Type B pancreatic cell (in vitro differentiated cells): Measurements from ENCODE around the gene SPEG. TPM values are rescaled to one million over a fixed set of nuclear protein-coding genes. Genes with fewer than 3 reads are reported as not detected.

Experiments used
- DNase-seq: peaks from one replicate; pipeline ENCODE4 v3.0.0; 2021; ENCODE audit warnings: mixed read lengths; ENCODE audit not compliant: unreplicated experiment; ENCODE audit errors: extremely low spot score
- H3K27ac Mint-ChIP-seq: 2 replicates; pipeline ENCODE4 v1.8.0; 2021; ENCODE audit warnings: mild to moderate bottlenecking, mixed read lengths
- H3K27me3 Mint-ChIP-seq: 2 replicates; pipeline ENCODE4 v1.8.0; 2021; ENCODE audit warnings: mixed read lengths
- H3K36me3 Mint-ChIP-seq: 2 replicates; pipeline ENCODE4 v1.8.0; 2021; ENCODE audit warnings: mixed read lengths
- H3K4me1 Mint-ChIP-seq: one replicate; pipeline ENCODE4 v1.8.0; 2021; ENCODE audit warnings: mixed read lengths; ENCODE audit not compliant: unreplicated experiment
- H3K4me3 Mint-ChIP-seq: 2 replicates; pipeline ENCODE4 v1.8.0; 2021; ENCODE audit warnings: mild to moderate bottlenecking, mixed read lengths
- H3K9me3 Mint-ChIP-seq: 2 replicates; pipeline ENCODE4 v1.8.0; 2021; ENCODE audit warnings: mixed read lengths
- CTCF ChIP-seq: fragments of 200-600 bp; sonication (generic); conservative IDR thresholded peaks from 2 replicates; pipeline ENCODE4 v1.5.0; 2021; ENCODE audit warnings: antibody characterized with exemption, mild to moderate bottlenecking
- total RNA-seq: library from RNA; stranded (reverse); gene quantifications from 2 replicates; pipeline ENCODE4 v1.2.1, GENCODE V29; 2021; ENCODE audit warnings: low replicate concordance

SPEG gene
- total RNA-seq, 1 donor from 2014 or later = 49.4 TPM

DNA sequence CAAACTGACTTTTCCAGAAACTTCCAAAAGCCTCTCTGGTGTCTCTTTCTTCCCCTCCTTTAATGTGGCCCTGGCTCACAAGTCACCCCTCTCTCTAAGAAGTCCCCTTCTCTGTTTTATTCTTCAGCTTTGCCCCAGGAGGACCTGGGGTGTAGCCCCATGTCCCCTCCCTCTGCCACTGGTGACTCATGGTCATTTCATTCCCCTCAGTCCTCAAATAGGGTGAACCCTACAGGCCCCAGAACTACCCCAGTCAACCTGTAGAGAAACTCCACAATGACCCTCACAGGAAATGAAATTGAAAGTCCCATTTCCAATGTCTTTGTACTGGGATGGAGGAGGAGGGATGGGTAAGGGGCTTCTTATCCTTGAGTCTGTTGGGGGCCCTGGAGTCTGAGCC, 6.2 kb upstream of the SPEG start:
- no peak for TF ChIP-seq CTCF
- Mint-ChIP-seq H3K27me3 (peaks cover 16% of the 10 kb centered on the region), H3K4me3 (no peak overlapping the region), H3K27ac (no peak overlapping the region), H3K36me3 (no peaks in the 10 kb centered on the region), H3K9me3 (no peaks in the 10 kb centered on the region), H3K4me1 (peaks cover 10% of the 10 kb centered on the region)
- DNase-seq = no peak

GRCh38 chr2:219429958-219430606, 4.6 kb upstream of the SPEG start:
- no peak for DNase-seq
- H3K4me3 Mint-ChIP-seq = no peak overlapping the region
- no peak overlapping the region for H3K27ac Mint-ChIP-seq

DNA sequence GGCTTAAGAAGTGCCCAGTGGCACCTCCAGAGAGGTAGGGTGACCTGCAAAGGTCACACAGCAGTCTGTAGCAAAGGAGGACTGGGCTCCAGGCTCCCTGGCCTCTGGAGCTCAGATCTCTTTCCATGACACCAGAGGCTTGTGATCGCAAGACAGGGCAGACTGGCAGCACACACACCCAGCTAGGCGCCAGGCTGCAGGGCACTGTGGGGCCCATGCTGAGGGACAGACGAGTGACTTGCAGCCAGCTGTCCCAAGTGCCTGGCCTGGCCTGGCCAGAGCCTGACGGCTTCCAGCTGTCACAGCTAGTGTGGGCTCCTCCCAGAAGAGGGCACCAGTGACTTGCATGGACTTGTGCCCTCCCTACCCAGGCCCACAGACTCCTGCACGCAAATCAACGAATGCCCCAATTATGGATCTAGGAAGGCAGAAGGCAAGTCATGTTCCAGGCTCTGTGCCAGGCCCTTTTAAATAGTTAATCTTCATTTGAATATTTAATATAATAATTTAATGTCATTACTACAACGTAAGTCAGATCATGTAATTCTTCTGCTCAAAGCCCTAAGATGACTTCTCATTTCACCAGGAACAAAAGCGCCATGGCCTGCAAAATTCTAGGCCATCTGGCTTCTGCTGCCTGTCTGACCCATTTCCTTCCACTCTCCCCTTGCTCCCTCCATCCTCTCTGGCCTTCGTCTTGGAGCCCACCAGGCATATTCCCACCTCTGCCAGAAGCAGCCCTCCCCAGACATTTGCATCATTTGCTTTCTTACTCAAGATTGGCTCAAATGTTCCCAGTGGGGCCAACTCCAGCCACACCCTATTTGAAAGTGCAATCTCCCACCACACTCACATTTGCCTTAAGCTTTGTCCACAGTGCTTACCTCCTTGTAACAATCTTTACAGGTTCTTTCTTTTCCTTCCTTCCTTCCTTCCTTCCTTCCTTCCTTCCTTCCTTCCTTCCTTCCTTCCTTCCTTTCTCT, 3.7 kb upstream of the SPEG start:
- Mint-ChIP-seq H3K4me3 (no peak overlapping the region), H3K4me1 (peaks cover 14% of the 10 kb centered on the region), H3K9me3 (no peaks in the 10 kb centered on the region), H3K27ac (no peak overlapping the region), H3K27me3 (peaks cover 28% of the 10 kb centered on the region), H3K36me3 (no peaks in the 10 kb centered on the region)
- no peak for DNase-seq
- peak; percentile 13 for TF ChIP-seq CTCF

More at GRCh38 chr2:219429958-219430606, 4.6 kb upstream of the SPEG start:
- H3K9me3 Mint-ChIP-seq = no peaks in the 10 kb centered on the region
- H3K4me1 Mint-ChIP-seq = peaks cover 14% of the 10 kb centered on the region
- peaks cover 20% of the 10 kb centered on the region for H3K27me3 Mint-ChIP-seq
- H3K36me3 Mint-ChIP-seq = no peaks in the 10 kb centered on the region
- no peak for TF ChIP-seq CTCF

- Mint-ChIP-seq H3K4me3 (peak overlapping the region; percentile 54), H3K9me3 (no peaks in the 10 kb centered on the region), H3K27me3 (peaks cover 32% of the 10 kb centered on the region), H3K36me3 (no peaks in the 10 kb centered on the region), H3K27ac (no peak overlapping the region), H3K4me1 (peaks cover 13% of the 10 kb centered on the region)
- TF ChIP-seq CTCF = peak; percentile 55
- DNase-seq = no peak
These were observed 776 bp upstream of the SPEG start for GRCh38 chr2:219433666-219434467.

DNA sequence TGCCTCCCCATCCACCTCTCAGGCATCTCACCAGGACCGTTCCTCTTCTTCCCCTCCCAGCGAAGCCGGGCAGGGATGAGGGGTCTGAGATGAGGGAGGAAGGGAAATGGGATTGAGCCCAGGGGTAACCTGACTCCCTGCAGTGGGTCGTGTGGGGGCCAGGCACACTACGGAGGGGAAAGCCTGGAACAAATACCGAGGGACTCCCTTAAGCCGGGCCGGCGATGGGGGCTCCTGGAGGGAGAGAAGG, 250 bp upstream of the SPEG start:
- Mint-ChIP-seq H3K4me3 (peak overlapping the region; percentile 54), H3K4me1 (peaks cover 8% of the 10 kb centered on the region), H3K27me3 (peaks cover 29% of the 10 kb centered on the region), H3K9me3 (no peaks in the 10 kb centered on the region), H3K36me3 (no peaks in the 10 kb centered on the region), H3K27ac (no peak overlapping the region)
- TF ChIP-seq CTCF = no peak
- DNase-seq = no peak
